GM12878 (cell line): ENCODE data around the gene ITGA3. TPM values are rescaled to one million over a fixed set of nuclear protein-coding genes. Genes with fewer than 3 reads are reported as not detected.

Experiments used
- ATAC-seq: fragments of 200-7000 bp; cut with Tn5 transposase; 3 replicates; pipeline ENCODE4 v1.9.1; 2020; ENCODE audit warnings: mild to moderate bottlenecking, moderate library complexity
- BruUV-seq: library from RNA; stranded (reverse); fragments of 400-500 nt; replicated peaks from 2 replicates; lab custom pipeline; 2021; lab: Mats Ljungman, UMichigan
- CTCF ChIA-PET: fragments of 300-600 bp; sonication (Branson Sonifier 250); formaldehyde crosslinking; extraction: SDS; loops from one replicate; lab custom pipeline; 2021; ENCODE audit warnings: inconsistent platforms; lab: Yijun Ruan, JAX
- POLR2A ChIA-PET: fragments of 350-600 bp; formaldehyde crosslinking; extraction: SDS; loops from one replicate; lab custom pipeline; 2021; ENCODE audit warnings: inconsistent platforms; lab: Charles Lee
- RAD21 ChIA-PET: fragments of 300-600 bp; sonication (Branson Sonifier 250); formaldehyde crosslinking; loops from one replicate; lab custom pipeline; 2023; ENCODE audit warnings: antibody characterized with exemption; ENCODE audit not compliant: unreplicated experiment; lab: Charles Lee
- SMC1A ChIA-PET: fragments of 300-600 bp; sonication (Branson Sonifier 250); formaldehyde crosslinking; loops from one replicate; lab custom pipeline; 2023; ENCODE audit not compliant: unreplicated experiment, uncharacterized antibody; lab: Charles Lee
- DNase-seq: peaks from one replicate; pipeline ENCODE4 v3.0.0-alpha.2; 2011; ENCODE audit warnings: low read depth, low spot score
- FAIRE-seq: peaks from 3 replicates; lab custom pipeline; 2011; peaks lifted over from hg19 to GRCh38; lab: Jason Lieb, UNC
- H2AFZ ChIP-seq: 2 replicates; pipeline ENCODE4 v1.6.0; 2011; ENCODE audit warnings: low read depth, low read length, control low read depth; ENCODE audit not compliant: control insufficient read depth
- H3K27ac ChIP-seq: 2 replicates; pipeline ENCODE4 v1.5.1; 2011; ENCODE audit warnings: control low read depth; ENCODE audit not compliant: control insufficient read depth, insufficient read depth
- H3K27me3 ChIP-seq, 2 experiments: replicated peaks in 1 of 2; 2 replicates each; pipeline versions ENCODE4 v1.6.0 to v1.6.1; 2011; ENCODE audit warnings: low read length in 1 of 2; ENCODE audit not compliant: control insufficient read depth in 2 of 2, insufficient read depth in 2 of 2
- H3K36me3 ChIP-seq, 2 experiments: 2 replicates each; pipeline ENCODE4 v1.5.1; 2011; ENCODE audit warnings: low read length in 1 of 2; ENCODE audit not compliant: control insufficient read depth in 2 of 2, insufficient read depth in 2 of 2
- H3K4me1 ChIP-seq: 2 replicates; pipeline ENCODE4 v1.6.1; 2011; ENCODE audit warnings: mild to moderate bottlenecking, low read length, moderate library complexity, mixed read lengths; ENCODE audit not compliant: control insufficient read depth, insufficient read depth
- H3K4me2 ChIP-seq: 2 replicates; pipeline ENCODE4 v1.6.0; 2011; ENCODE audit warnings: control low read depth; ENCODE audit not compliant: control insufficient read depth, insufficient read depth
- H3K4me3 ChIP-seq: fragments of 200-600 bp; sonication (generic); 2 replicates; pipeline ENCODE4 v1.5.1; 2016
- H3K79me2 ChIP-seq: 2 replicates; pipeline ENCODE4 v1.6.0; 2011; ENCODE audit warnings: low read length; ENCODE audit not compliant: control insufficient read depth, insufficient read depth
- H3K9ac ChIP-seq: 2 replicates; pipeline ENCODE4 v1.8.0; 2011; ENCODE audit warnings: low read length, control low read depth, mixed read lengths; ENCODE audit not compliant: control insufficient read depth, insufficient read depth
- H3K9me3 ChIP-seq: replicated peaks from 3 replicates; pipeline ENCODE4 v1.5.1; 2011; ENCODE audit warnings: mild to moderate bottlenecking, low read length; ENCODE audit not compliant: control insufficient read depth, insufficient read depth
- H4K20me1 ChIP-seq: 2 replicates; pipeline ENCODE4 v1.6.0; 2011; ENCODE audit not compliant: control insufficient read depth, insufficient read depth
- ASH2L ChIP-seq: fragments of 300-600, 200-600 bp; sonication (generic); IDR thresholded peaks from 2 replicates; pipeline ENCODE4 v1.6.1; 2017; ENCODE audit warnings: low read depth, mild to moderate bottlenecking, borderline replicate concordance
- BMI1 ChIP-seq: fragments of 450-650 bp; IDR thresholded peaks from 2 replicates; pipeline ENCODE4 v1.6.1; 2016; ENCODE audit warnings: mild to moderate bottlenecking, moderate library complexity, borderline replicate concordance
- CEBPZ ChIP-seq: fragments of 150-350 bp; IDR thresholded peaks from 2 replicates; pipeline ENCODE4 v1.6.1; 2016; ENCODE audit warnings: low read depth, low read length
- KAT2A ChIP-seq: conservative IDR thresholded peaks from 2 replicates; pipeline ENCODE4 v1.6.1; 2011; ENCODE audit warnings: low read depth, low read length; ENCODE audit not compliant: control insufficient read depth
- NFIC ChIP-seq: IDR thresholded peaks from 2 replicates; pipeline ENCODE4 v1.6.1; 2012; ENCODE audit warnings: low read depth, mild to moderate bottlenecking, inconsistent platforms, low read length, moderate library complexity
- WGBS: methylation state at CpG from one replicate; pipeline ENCODE4 v1.1.6; 2016; ENCODE audit warnings: low lambda C conversion rate; ENCODE audit not compliant: insufficient replicate concordance, insufficient coverage; ENCODE audit errors: missing lambda C conversion rate; 5-methylcytosine and 5-hydroxymethylcytosine counted together
- in situ Hi-C: fragments of 300-500 bp; cut with MboI; formaldehyde crosslinking; loops from 9 replicates; pipeline ENCODE4 v1.14.3; 2018; ENCODE audit warnings: mixed read lengths
- intact Hi-C: fragments of 100-400 bp; cut with micrococcal nuclease; formaldehyde crosslinking; loops from one replicate; pipeline ENCODE4 v1.14.2; 2022; ENCODE audit not compliant: unreplicated experiment
- polyA plus RNA-seq, 11 experiments: library from polyadenylated mRNA; depleted of rRNA in 4 of 11; unstranded in 6 of 11; stranded (reverse) in 5 of 11; fragments of >200 nt; fragmentation: Nextera tagmentation in 4 of 11; fragmentation: Illumina TruSeq in 1 of 11; extraction: Ambion mirVana in 4 of 11; extraction: Trizol in 1 of 11; gene quantifications; 1 replicate in 1 of 11; 2 replicates in 10 of 11; pipeline versions ENCODE4 v1.2.1 to v1.2.3, GENCODE V29; 2011 to 2016; ENCODE audit warnings: inconsistent platforms in 2 of 11, missing spikeins in 2 of 11, low read depth in 1 of 11
- total RNA-seq, 4 experiments: library from RNA; depleted of rRNA in 3 of 4; stranded (reverse); fragments of >200 nt in 3 of 4; fragmentation: Illumina TruSeq in 1 of 4; extraction: Trizol in 1 of 4; gene quantifications; 2 replicates each; pipeline versions ENCODE4 v1.2.1 to v1.2.3, GENCODE V29; 2013 to 2021

ITGA3 gene
- total and polyA plus RNA-seq, 10 of the 15 experiments (the other 5 are each of a cell fraction or from before 2014, with no cell fraction given), result 0.29 to 13.4 (median 6.6) TPM

DNA sequence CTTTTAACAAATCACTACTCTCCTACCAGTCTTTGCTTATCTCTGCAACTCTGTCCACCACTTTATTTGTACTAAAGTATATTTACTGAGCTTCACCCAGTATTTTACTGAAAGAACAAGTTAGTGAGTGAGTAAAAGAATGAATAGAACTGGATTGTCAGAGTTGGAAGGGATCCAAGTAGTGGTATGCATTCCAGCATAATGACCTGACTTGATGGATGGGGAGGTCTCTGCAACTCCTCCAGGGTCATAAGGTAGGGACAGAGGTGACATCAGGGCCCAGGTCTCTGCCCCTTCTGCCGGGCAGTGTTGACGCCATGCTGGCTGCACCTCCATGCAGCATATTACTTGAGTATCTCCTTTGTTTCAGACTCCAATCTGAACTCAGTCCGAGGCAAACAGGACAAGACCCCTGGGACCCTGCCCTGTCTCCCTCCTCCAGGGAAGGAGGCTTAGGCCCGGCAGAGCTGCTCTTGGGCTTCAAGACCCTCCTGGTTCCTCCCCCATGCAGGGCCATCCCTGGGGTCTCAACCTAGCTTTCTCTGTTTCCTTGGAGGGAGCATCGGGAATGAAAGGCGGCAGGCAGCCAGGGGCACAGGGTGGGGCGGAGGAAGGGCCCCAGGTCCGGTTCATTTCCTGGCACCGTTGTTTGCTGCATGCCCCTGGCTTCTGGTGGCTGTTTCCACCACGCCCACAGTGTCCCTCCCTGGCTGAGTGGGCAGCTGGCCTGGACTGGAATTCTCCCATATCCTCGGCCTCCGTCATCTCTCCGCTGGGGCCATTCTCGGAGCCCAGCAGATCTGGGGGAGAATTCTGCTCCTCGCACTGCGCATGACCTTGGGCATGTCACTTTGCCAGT, 12.4 kb upstream of the ITGA3 start:
- H2AFZ ChIP-seq, result no peak overlapping the region
- in situ Hi-C loops (no loop called here), intact Hi-C loops (no loop called here)
- no peaks in the 10 kb centered on the region for H3K4me1 ChIP-seq
- H3K9me3 ChIP-seq, result no peaks in the 10 kb centered on the region
- no peak overlapping the region for H3K9ac ChIP-seq
- no peak for FAIRE-seq
- H3K36me3 ChIP-seq, result no peaks in the 10 kb centered on the region
- WGBS, result 44% methylated on average over 16 of the region's 16 CpGs
- no peaks in the 10 kb centered on the region for H3K27me3 ChIP-seq
- POLR2A ChIA-PET, result no interaction called here
- CTCF ChIA-PET, result interaction anchor here (1.1 kb wide), 1 partner anchor 15 kb away, joined by 3 read pairs; no protein-coding TSS in a partner anchor
- no peak for TF ChIP-seq ASH2L
- TF ChIP-seq, all 136 proteins: peak for 0
- no peaks in the 10 kb centered on the region for H3K79me2 ChIP-seq
- H3K4me2 ChIP-seq, result no peak overlapping the region
- no peak overlapping the region for H3K27ac ChIP-seq
- RAD21 ChIA-PET, result no interaction called here
- SMC1A ChIA-PET, result interaction anchor here (1.4 kb wide), 1 partner anchor 10 kb away, joined by 3 read pairs; no protein-coding TSS in a partner anchor
- no peak for ATAC-seq
- BruUV-seq, result no TSS peak
- no peak overlapping the region for H3K4me3 ChIP-seq
- H4K20me1 ChIP-seq, result no peaks in the 10 kb centered on the region
- no peak for DNase-seq

GRCh38 chr17:50044483-50044882, 11.4 kb upstream of the ITGA3 start:
- no peak overlapping the region for H3K4me3 ChIP-seq
- BruUV-seq, result no TSS peak
- H3K4me2 ChIP-seq, result no peak overlapping the region
- TF ChIP-seq NFIC, result no peak
- no peak for TF ChIP-seq CEBPZ
- TF ChIP-seq KAT2A, result no peak
- no peak for TF ChIP-seq BMI1
- no peaks in the 10 kb centered on the region for H3K27me3 ChIP-seq
- H2AFZ ChIP-seq, result no peak overlapping the region
- H3K4me1 ChIP-seq, result no peaks in the 10 kb centered on the region
- no peaks in the 10 kb centered on the region for H4K20me1 ChIP-seq
- H3K79me2 ChIP-seq, result no peaks in the 10 kb centered on the region
- ChIA-PET CTCF (interaction anchor here (1.0 kb wide), 1 partner anchor 71 kb away, joined by 5 read pairs; no protein-coding TSS in a partner anchor), RAD21 (no interaction called here), SMC1A (no interaction called here), POLR2A (no interaction called here)
- DNase-seq (no peak), ATAC-seq (no peak), FAIRE-seq (no peak)
- H3K27ac ChIP-seq, result no peak overlapping the region
- 57% methylated on average over 5 of the region's 5 CpGs for WGBS
- in situ Hi-C loops (no loop called here), intact Hi-C loops (no loop called here)
- H3K9ac ChIP-seq, result no peak overlapping the region
- no peaks in the 10 kb centered on the region for H3K36me3 ChIP-seq
- H3K9me3 ChIP-seq, result no peaks in the 10 kb centered on the region; the same call in 2 of the 3 replicates
